HG02981 (cell line): ENCODE measurements around the gene OR8S1.
"Not testable (repeated sequence)": the region's sequence is repeated elsewhere in the genome, so short reads cannot be mapped to it uniquely, and the experiment has no call there.

Experiments
- ATAC-seq: cut with Tn5 transposase; IDR thresholded peaks from one replicate; pipeline ENCODE4 v1.9.1; 2021; ENCODE audit warnings: mild to moderate bottlenecking, moderate library complexity; ENCODE audit not compliant: unreplicated experiment

The OR8S1 gene

GRCh38 chr12:48525332-48525731 lies at the start of gene OR8S1:
Gene OR8S1 (plus strand): TSS chr12:48525632. CDS start chr12:48525632, 0 bp downstream.
- ATAC-seq: no peak

GRCh38 chr12:48482198-48482597 lies 43.2 kb upstream of the OR8S1 start, which contains the start of gene C12orf54:
Gene C12orf54 (plus strand): TSS chr12:48482498. CDS start chr12:48483297, 799 bp downstream.
- no peak for ATAC-seq

- no peak for ATAC-seq
Measured at GRCh38 chr12:48482930-48483329, 42.5 kb upstream of the OR8S1 start.

GRCh38 chr12:48486261-48486660 lies 39.2 kb upstream of the OR8S1 start:
- no peak for ATAC-seq

- ATAC-seq: no peak
Measured at GRCh38 chr12:48486679-48487078, 38.8 kb upstream of the OR8S1 start.

GRCh38 chr12:48489012-48489411 lies 36.4 kb upstream of the OR8S1 start:
- ATAC-seq: peak; percentile 97

- ATAC-seq: not testable (repeated sequence)
Measured at GRCh38 chr12:48489456-48489855, 36.0 kb upstream of the OR8S1 start.

DNA sequence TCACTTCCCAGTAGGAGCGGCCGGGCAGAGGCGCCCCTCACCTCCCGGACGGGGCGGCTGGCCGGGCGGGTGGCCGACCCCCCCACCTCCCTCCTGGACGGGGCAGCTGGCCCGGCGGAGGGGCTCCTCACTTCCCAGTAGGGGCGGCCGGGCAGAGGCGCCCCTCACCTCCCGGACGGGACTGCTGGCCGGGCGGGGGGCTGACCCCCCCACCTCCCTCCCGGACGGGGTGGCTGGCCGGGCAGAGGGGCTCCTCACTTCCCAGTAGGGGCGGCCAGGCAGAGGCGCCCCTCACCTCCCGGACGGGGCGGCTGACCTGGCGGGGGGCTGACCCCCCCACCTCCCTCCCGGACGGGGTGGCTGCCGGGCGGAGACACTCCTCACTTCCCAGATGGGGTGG lies 25.2 kb upstream of the OR8S1 start:
- ATAC-seq: not testable (repeated sequence)

- ATAC-seq: not testable (repeated sequence)
Measured at GRCh38 chr12:48506836-48507235, 18.6 kb upstream of the OR8S1 start.

DNA sequence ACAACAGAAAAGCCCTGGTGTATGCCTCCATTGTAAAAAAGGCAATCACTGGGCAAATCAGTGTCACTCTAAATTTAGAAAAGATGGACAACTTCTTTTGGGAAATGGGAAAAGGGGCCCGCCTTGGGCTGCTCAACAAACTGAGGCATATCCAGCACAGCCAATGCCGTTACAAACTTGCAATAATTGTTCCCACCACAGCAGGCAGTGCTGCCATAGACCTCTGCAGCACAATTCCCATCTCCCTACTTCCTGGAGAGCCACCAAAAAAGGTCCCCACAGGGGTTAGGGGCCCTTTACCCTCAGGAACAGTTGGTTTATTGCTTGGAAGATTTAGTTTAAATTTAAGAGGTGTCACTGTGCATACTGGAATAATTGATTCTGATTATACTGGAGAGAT lies 16.4 kb upstream of the OR8S1 start:
- ATAC-seq: no peak

GRCh38 chr12:48510111-48510510 lies 15.3 kb upstream of the OR8S1 start:
- ATAC-seq: no peak

DNA sequence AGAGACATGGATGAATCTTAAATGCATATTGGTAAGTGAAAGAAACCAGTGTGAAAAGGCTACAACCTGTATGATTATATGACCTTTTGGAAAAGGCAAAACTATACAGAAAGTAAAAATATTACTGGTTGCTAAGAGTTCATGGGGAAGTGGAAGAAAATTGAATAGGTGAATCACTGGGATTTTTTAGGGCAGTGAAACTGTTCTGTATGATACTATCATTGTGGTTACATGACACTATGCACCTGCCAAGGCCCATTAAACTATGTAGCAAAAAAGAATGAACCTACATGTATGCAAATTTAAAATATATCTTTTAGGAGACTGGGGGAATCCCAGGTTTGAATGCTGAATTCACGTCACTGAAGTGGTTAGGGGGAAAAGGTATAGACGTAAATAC lies 12.6 kb upstream of the OR8S1 start:
- peak; percentile 89 for ATAC-seq

DNA sequence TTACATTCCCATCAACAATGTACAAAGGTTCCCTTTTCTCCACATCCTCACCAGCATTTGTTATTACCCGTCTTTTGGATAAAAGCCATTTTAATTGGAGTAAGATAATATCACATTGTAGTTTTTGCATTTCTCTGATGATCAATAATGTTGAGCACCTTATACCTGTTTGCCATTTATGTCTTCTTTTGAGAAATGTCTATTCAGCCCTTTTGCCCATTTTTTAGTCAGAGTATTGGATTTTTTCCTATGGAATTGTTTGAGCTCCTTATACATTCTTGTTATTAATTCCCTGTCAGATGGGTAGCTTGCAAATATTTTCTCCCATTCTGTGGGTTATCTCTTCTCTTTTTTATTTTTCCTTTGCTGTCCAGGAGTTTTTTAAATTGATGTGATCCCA lies 10.7 kb upstream of the OR8S1 start:
- no peak for ATAC-seq

GRCh38 chr12:48520381-48520780 lies 5.1 kb upstream of the OR8S1 start:
- ATAC-seq: not testable (repeated sequence)

DNA sequence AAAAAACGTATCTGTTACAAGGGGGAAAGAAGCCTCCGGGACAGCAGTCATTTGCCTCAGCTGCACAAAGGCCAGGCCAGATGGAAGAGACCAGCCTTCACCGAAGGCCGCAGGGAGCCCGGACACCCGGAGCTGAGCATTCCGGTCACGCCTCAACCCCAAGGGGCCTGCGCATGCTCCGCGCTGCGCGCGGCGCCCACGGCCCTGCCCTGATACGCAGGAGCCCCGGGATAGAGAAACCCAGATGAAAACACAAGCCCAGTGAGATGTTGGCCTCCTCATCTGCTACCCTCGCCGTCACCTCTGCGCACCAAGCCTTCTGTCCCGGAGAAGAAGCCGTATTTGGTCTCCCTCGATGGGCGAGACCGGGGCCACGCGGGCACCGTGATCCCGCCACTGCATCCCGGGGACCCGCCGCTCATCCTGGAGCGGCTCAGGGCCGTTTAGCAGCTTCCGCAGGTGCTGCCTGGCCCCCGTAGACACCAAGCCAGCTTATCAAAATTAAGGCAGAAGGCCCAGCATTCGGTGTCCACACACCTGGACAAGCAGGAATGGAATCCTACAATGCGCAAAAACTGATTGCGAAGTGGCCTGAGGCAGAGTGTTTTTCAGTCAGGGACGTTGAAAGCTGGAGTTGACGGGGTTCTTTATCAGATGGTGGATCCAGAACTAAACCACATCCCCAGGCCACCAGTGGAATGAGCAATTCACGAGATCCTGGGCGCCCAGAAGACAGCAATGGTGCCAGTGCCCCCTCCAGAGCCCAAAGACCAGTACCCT lies 2.6 kb downstream of the OR8S1 start:
- no peak for ATAC-seq

DNA sequence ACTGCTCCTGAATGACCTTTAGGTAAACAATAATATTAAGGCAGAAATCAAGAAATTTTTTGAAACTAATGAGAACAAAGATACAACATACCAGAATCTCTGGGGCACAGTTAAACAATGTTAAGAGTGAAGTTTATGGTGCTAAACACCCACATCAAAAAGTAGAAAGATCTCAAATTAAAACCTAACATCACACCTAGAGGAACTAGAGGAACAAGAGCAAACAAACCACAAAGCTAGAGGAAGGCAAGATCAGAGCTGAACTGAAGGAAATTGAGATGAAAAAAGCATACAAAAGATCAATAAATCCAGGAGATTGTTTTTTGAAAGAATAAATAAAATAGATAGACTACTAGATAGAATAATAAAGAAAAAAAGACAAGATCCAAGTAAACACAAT lies 7.2 kb downstream of the OR8S1 start:
- ATAC-seq: no peak

DNA sequence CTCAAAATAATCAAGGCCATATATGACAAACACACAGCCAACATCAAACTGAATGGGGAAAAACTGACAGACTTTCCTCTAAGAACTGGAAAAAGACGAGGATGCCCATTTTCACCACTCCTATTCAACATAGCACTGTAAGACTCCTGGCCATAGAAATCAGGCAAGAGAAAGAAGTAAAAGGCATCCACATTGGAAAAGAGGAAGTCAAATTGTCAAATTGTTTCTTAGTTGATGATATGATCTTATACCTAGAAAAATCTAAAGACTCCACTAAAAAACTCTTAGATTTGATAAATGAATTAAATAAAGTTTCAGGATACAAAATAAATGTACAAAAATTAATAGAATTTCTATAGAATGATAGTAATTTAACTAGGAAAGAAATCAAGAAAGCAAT lies 11.2 kb downstream of the OR8S1 start:
- ATAC-seq: no peak

DNA sequence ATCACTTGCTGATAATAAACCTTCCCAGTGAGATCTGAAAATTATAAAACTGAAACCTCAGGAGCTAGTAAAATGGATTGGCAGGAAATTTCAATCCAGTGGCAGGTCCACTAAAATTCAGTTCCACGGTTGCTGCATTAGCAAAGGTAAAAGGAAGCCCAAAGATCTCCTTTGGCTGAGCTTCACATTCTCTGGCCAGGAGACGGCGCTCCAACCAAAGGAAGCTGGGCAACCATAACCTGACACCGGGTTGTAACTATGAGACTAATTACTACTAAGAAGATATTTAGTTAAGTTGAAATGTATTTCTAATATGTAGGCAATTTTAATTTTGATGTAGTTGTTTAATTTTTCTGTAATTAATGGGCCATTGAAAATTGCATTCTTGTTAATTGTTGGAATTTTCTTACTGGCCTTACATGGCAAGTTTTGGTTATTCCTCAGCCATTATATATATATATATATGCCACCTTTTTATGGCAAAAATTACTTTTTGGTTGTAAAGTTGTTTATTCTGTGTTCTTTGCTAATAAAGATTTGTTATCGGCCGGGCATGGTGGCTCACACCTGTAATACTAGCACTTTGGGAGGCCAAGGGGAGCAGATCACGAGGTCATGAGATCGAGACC lies 17.0 kb downstream of the OR8S1 start:
- ATAC-seq: no peak

DNA sequence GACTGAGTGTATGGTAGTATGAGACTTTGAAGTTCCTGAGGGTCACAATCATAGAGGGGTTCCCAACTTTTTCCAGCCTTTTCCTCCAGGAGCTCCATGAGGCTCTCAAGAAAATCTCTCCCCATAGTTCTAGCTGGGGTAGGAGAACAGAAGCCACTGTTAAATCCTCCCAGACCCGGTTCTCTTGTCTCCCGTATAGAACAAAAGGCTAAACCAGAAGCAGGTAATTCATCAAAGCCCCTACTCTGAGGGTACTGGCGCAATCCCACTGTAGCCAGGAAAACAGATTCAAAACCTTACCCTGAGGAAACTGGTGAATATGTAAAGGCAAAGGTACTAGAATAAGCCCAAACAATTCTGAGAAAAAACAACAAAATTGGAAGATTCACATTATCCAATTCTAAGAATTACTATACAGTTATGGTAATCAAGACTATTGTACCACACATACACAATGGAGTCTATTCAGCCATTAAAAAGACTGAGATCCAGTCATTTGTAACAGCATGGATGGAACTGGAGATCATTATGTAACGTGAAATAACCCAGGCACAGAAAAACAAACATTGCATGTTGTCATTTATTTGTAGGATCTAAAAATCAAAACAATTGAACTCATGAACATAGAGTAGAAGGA lies 20.5 kb downstream of the OR8S1 start:
- ATAC-seq: no peak

DNA sequence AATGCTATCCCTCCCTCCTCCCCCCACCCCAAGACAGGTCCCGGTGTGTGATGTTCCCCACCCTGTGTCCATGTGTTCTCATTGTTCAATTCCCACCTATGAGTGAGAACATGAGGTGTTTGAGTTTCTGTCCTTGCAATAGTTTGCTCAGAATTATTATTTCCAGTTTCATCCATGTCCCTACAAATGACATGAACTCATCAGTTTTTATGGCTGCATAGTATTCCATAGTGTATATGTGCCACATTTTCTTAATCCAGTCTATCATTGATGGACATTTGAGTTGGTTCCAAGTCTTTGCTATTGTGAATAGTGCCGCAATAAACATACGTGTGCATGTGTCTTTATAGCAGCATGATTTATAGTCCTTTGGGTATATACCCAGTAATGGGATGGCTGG lies 21.6 kb downstream of the OR8S1 start:
- not testable (repeated sequence) for ATAC-seq

GRCh38 chr12:48551636-48552035 lies 26.2 kb downstream of the OR8S1 start:
- not testable (repeated sequence) for ATAC-seq
